HCT116 (cell line): ENCODE measurements around the gene ARHGAP23.

Experiments
- ATF3 ChIP-seq: IDR thresholded peaks from 2 replicates; pipeline ENCODE4 v1.6.1; 2012
- CTCF ChIP-seq, 3 experiments: fragments of 200-600 bp in 1 of 3; sonication (generic) in 1 of 3; IDR thresholded peaks in 2 of 3; conservative IDR thresholded peaks in 1 of 3; 2 replicates each; pipeline ENCODE4 v1.5.1; 2012 to 2017; ENCODE audit warnings: low read depth in 2 of 3, low read length in 2 of 3, antibody characterized with exemption in 1 of 3, borderline replicate concordance in 1 of 3, control low read depth in 1 of 3, mild to moderate bottlenecking in 1 of 3, mixed read lengths in 1 of 3, mixed run types in 1 of 3, moderate library complexity in 1 of 3; ENCODE audit not compliant: insufficient read depth in 1 of 3
- EGR1 ChIP-seq: IDR thresholded peaks from 2 replicates; pipeline ENCODE4 v1.6.1; 2012; ENCODE audit warnings: low read depth
- EZH2 ChIP-seq: fragments of 200-600 bp; sonication (generic); IDR thresholded peaks from 2 replicates; pipeline ENCODE4 v1.6.1; 2017; ENCODE audit warnings: antibody characterized with exemption, mixed run types
- JUND ChIP-seq: IDR thresholded peaks from 2 replicates; pipeline ENCODE4 v1.6.1; 2012
- MAX ChIP-seq: IDR thresholded peaks from 2 replicates; pipeline ENCODE4 v1.6.1; 2012
- POLR2A ChIP-seq: IDR thresholded peaks from 2 replicates; pipeline ENCODE4 v1.7.0; 2011; ENCODE audit warnings: borderline replicate concordance; ENCODE audit not compliant: insufficient read depth, insufficient read length; ENCODE audit errors: extremely low read depth
- POLR2AphosphoS5 ChIP-seq: IDR thresholded peaks from 2 replicates; pipeline ENCODE4 v1.6.1; 2011; ENCODE audit warnings: mild to moderate bottlenecking, low read depth, low read length, moderate library complexity
- RAD21 ChIP-seq: IDR thresholded peaks from 2 replicates; pipeline ENCODE4 v1.6.1; 2012; ENCODE audit warnings: low read depth, mild to moderate bottlenecking
- TCF7L2 ChIP-seq: IDR thresholded peaks from 2 replicates; pipeline ENCODE4 v1.7.0; 2011; ENCODE audit warnings: borderline replicate concordance, inconsistent platforms; ENCODE audit not compliant: insufficient read depth, insufficient read length; ENCODE audit errors: extremely low read depth
- YY1 ChIP-seq: IDR thresholded peaks from 2 replicates; pipeline ENCODE4 v1.6.1; 2011; ENCODE audit warnings: low read length, low read depth, moderate library complexity, mild to moderate bottlenecking; ENCODE audit not compliant: insufficient replicate concordance; ENCODE audit errors: extremely low read depth
- ZBTB33 ChIP-seq: IDR thresholded peaks from 2 replicates; pipeline ENCODE4 v1.6.1; 2011; ENCODE audit warnings: mild to moderate bottlenecking, low read length, moderate library complexity; ENCODE audit not compliant: insufficient replicate concordance; ENCODE audit errors: extremely low read depth
- ZNF274 ChIP-seq: fragments of 200-500 bp; sonication (Bioruptor generic); IDR thresholded peaks from 2 replicates; pipeline ENCODE4 v1.6.1; 2014; ENCODE audit warnings: mild to moderate bottlenecking, low read depth, low read length, inconsistent platforms

- TF ChIP-seq EZH2, result no peak
- no peak for TF ChIP-seq ZBTB33
- no peak for TF ChIP-seq POLR2AphosphoS5
- TF ChIP-seq CTCF (IDR thresholded peaks at IDR 0.05 in 2 of 3, conservative IDR thresholded peaks at IDR 0.05 in 1 of 3; ENCODE audit: borderline replicate concordance in 1 of 3, insufficient read depth in 1 of 3, low read depth in 2 of 3, low read length in 2 of 3), result no peak
- no peak for TF ChIP-seq RAD21
- TF ChIP-seq POLR2A, result no peak
- TF ChIP-seq YY1, result no peak
- TF ChIP-seq ZNF274, result no peak
- no peak for TF ChIP-seq MAX
- TF ChIP-seq EGR1, result no peak
- TF ChIP-seq TCF7L2, result no peak
- no peak for TF ChIP-seq JUND
- no peak for TF ChIP-seq ATF3
These were observed 8.1 kb downstream of the ARHGAP23 start for GRCh38 chr17:38436386-38436785.
